ENCODE results near the gene ZNF629.

DNA sequence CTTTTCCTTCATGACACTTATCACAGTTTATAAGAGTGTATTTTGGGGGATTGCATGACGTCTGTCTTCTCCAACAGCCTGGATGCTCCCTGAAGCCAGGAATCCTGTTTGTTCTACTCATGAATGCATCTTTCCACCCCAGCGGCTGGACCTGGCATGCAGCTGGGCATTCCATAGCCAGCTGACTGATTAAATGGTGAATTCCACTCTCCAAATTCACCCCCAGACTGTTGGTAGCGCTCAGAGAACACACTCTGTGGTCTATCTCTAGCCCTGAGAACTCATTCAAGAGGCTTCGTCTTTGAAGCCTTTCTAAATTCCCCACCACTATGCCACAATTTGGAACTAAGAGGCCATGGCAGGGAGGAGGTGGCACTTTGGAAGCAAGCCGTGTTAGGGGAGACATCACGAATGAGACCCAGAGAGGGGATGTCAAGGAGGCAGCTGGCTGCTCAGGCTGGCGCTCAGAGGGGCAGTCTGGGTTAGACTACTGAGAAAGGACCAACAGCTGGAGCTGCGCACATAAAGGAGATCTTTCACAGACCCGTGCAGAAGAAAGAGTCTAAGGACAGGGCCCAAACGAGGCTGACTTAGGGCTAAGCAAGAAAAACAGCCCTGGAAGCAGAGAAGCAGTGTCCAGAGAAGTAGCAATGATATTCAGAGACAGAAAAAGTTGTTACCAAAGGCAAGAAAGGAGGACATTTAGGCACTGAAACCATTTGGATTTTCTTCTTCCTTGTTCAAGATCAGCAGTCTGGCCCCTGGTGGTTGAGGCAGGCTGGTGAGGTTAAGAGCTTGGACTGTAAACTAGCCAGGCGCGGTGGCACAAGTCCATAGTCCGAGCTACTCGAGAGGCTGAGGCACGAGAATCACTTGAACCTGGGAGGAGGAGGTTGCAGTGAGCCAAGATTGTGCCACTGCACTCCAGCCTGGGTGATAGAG, 42.4 kb upstream of the ZNF629 start:
- TF ChIP-seq, protein P1, sequence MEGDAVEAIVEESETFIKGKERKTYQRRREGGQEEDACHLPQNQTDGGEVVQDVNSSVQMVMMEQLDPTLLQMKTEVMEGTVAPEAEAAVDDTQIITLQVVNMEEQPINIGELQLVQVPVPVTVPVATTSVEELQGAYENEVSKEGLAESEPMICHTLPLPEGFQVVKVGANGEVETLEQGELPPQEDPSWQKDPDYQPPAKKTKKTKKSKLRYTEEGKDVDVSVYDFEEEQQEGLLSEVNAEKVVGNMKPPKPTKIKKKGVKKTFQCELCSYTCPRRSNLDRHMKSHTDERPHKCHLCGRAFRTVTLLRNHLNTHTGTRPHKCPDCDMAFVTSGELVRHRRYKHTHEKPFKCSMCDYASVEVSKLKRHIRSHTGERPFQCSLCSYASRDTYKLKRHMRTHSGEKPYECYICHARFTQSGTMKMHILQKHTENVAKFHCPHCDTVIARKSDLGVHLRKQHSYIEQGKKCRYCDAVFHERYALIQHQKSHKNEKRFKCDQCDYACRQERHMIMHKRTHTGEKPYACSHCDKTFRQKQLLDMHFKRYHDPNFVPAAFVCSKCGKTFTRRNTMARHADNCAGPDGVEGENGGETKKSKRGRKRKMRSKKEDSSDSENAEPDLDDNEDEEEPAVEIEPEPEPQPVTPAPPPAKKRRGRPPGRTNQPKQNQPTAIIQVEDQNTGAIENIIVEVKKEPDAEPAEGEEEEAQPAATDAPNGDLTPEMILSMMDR (conservative IDR thresholded peaks at IDR 0.05; ENCODE audit: low read depth in 2 of 2) = 0 out of 4 replicates have a peak, but pooled peaks of 1 of the 2 experiments have one; percentile 13
- TF ChIP-seq POLR2AphosphoS5 (IDR thresholded peaks at IDR 0.05; ENCODE audit: low read depth) (no peak), EZH2phosphoT487 (IDR thresholded peaks at IDR 0.05; ENCODE audit: unreplicated experiment) (no peak), EZH2 (IDR thresholded peaks at IDR 0.05; ENCODE audit: low read depth, unreplicated experiment) (no peak), NANOG (IDR thresholded peaks at IDR 0.05; ENCODE audit: borderline replicate concordance) (no peak), JUNB (IDR thresholded peaks at IDR 0.05; ENCODE audit: unreplicated experiment) (no peak)
- TF ChIP-seq, protein P2, sequence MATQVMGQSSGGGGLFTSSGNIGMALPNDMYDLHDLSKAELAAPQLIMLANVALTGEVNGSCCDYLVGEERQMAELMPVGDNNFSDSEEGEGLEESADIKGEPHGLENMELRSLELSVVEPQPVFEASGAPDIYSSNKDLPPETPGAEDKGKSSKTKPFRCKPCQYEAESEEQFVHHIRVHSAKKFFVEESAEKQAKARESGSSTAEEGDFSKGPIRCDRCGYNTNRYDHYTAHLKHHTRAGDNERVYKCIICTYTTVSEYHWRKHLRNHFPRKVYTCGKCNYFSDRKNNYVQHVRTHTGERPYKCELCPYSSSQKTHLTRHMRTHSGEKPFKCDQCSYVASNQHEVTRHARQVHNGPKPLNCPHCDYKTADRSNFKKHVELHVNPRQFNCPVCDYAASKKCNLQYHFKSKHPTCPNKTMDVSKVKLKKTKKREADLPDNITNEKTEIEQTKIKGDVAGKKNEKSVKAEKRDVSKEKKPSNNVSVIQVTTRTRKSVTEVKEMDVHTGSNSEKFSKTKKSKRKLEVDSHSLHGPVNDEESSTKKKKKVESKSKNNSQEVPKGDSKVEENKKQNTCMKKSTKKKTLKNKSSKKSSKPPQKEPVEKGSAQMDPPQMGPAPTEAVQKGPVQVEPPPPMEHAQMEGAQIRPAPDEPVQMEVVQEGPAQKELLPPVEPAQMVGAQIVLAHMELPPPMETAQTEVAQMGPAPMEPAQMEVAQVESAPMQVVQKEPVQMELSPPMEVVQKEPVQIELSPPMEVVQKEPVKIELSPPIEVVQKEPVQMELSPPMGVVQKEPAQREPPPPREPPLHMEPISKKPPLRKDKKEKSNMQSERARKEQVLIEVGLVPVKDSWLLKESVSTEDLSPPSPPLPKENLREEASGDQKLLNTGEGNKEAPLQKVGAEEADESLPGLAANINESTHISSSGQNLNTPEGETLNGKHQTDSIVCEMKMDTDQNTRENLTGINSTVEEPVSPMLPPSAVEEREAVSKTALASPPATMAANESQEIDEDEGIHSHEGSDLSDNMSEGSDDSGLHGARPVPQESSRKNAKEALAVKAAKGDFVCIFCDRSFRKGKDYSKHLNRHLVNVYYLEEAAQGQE (IDR thresholded peaks at IDR 0.05; ENCODE audit: unreplicated experiment) = no peak
